GM10847 (cell line): ENCODE results near the gene VAV2.

Experiments used
- POLR2A ChIP-seq: IDR thresholded peaks from 2 replicates; pipeline ENCODE4 v1.6.1; 2011; ENCODE audit not compliant: insufficient read length; ENCODE audit errors: extremely low read depth

Gene VAV2

GRCh38 chr9:133995012-133995896 is 3.1 kb upstream of the VAV2 start:
- no peak for TF ChIP-seq POLR2A

- no peak for TF ChIP-seq POLR2A
Observed at GRCh38 chr9:133994353-133995011, 2.4 kb upstream of the VAV2 start.

- TF ChIP-seq POLR2A = no peak
Observed at GRCh38 chr9:133993635-133994253, 1.6 kb upstream of the VAV2 start.

DNA sequence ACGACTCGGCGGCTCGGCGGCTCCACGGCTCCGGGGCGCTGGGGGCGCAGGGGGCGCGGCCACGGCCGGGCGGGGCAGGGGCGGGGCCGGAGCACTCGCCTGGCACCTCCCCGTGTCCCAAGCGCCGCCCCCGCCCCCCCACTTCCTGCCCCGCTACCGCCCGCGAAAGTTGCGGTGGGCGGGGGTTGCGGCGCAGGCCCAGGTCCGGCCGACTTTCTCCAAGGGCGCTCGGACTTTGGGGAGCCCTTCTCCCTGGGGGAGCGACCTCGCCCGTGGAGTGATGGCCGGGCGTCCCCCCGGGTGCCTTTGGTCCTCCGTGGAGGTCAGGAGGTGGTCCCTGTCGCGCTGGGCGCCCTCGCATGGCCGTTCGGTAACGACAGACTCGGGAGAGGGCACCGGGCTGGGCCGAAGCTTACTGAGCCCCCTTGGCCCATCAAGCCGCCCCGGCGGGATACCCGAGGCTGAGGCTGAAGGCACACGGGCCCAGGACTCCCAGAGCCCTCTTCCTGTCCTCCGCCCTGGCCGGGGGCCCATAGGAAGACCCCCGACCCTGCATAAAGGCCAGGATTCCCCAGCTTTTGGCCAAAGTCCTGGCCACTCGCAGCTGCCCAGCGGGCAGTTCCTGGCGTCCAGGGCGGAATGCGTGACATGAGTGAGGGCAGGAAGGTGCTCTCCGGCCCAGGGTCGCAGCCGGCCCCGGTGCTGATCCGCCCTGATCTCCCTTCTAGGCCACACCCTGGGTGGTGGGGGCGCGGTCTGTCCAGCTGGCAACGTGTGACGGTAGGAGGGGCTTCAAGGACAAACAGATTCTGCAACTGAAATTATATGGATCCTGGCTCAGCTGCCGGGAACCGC is 883 bp upstream of the VAV2 start:
- no peak for TF ChIP-seq POLR2A

GRCh38 chr9:133991214-133991921 is 756 bp downstream of the VAV2 start:
- no peak for TF ChIP-seq POLR2A

- no peak for TF ChIP-seq POLR2A
Observed at GRCh38 chr9:133990366-133991213, 1.5 kb downstream of the VAV2 start.

GRCh38 chr9:133989625-133990365 is 2.3 kb downstream of the VAV2 start:
- TF ChIP-seq POLR2A = no peak

GRCh38 chr9:133987946-133988665 is 4.0 kb downstream of the VAV2 start:
- no peak for TF ChIP-seq POLR2A

DNA sequence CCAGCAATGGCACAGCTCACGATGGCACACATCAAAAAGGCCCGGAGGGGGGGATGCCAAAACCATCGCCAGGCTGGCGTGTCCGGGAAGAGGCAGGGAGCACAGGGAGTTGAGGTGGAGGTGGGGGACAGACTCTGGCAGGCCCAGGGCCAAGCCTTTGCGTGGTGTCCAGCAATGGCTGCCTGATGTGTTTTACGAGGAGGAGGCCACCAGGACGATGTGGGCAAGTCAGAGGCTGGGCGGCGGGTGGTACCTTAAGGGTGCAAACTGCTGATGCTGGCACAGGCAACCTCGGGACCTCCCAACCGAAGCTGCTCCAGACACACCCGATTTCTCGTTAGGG is 4.7 kb downstream of the VAV2 start:
- TF ChIP-seq POLR2A = no peak

DNA sequence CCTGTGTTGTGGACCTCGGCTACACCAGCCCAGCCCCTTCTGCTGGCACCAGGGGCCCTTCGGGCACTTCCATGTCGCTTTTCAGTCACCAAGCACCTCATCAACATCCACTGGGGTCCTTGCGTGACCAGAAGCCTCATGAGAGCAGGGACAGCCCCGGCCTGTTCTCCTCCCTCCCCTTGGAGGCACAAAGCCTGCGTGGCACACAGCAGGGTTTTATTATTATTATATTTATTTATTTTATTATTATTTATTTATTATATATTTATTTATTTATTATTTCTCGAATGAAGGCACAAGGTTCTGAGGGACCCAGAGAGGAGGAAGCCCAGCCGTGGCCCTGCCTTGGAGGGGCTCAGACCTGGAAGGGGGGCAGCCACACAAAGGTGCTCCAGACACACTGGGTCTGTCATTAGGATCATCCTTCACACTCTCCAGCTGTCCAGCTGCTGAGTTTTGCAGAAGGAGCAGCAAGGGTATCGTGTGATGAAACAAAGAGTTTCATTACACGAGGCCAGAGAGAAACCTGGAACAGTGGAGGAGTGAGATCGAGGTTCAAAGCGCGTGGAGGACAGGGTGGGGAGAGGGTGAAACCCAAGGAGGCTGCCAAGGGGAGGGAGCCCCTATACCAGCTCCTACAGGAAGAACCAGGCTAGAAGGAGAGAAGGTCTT is 5.2 kb downstream of the VAV2 start:
- TF ChIP-seq POLR2A = no peak

DNA sequence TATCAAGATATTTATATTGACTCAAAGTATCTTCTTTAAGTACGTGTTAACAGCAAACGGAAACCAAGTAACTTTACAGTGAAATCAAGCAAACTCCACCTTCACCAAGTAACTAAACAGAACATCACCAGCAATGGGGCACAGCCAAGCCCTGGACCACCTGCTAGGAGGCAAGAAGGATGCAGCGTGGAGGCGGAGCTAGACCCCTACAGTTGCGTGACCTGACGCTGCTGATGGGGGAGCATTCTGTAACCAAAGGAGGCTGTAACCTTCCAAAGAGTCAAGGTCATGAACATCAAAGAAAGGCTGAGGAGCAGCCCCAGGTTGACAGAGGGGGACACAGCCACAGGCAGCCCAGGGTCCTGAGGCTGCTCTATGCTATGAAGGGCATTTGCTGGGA is 6.1 kb downstream of the VAV2 start:
- no peak for TF ChIP-seq POLR2A

DNA sequence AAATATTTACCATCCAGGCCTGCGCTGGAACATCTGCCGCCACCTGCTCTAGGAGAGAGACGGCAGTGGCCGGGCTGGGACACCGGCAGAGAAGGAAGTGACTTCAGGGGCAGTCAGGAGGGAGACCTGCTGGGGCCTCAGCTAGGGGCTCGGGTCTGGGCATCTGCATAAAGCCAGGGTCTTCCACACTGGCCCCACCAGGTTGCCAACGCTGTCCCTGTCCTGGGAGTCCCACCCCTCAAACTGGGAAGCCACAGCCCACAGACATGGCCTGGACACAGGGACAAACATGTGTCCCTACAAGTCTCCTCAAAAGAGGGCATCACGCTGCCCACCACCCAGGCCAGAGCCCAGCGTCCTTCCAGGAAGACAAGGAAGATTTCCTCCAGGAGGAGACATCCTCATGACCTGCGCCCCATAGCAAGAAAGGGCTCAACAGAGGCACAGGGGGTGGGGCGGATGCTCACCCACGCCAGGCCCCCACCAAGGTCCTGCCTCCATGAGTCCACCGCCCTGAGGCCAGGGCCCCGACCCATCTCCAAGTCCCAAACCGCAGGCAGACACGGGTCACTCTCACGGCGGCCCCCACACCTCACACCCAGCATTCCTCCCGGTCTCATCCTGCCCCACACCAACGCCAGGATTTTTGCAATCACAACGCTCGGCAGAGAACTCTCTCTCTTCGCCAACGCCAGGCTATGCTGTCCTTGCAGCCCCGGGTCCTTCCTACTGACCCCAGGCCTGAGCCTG is 9.0 kb downstream of the VAV2 start:
- TF ChIP-seq POLR2A = no peak
